MM.1S (cell line): ENCODE results near the gene LMLN.
"Not testable (repeated sequence)": the region's sequence is repeated elsewhere in the genome, so short reads cannot be mapped to it uniquely, and the experiment has no call there.

Experiments
- DNase-seq: peaks from one replicate; pipeline ENCODE4 v3.0.0-alpha.2; 2015
- H2AFZ ChIP-seq: fragments of 300-600 bp; sonication (generic); 2 replicates; pipeline ENCODE4 v1.6.0; 2016; ENCODE audit warnings: antibody characterized with exemption, low read length
- H3F3A ChIP-seq: fragments of 300-600 bp; sonication (generic); 2 replicates; pipeline ENCODE4 v1.6.1; 2016; ENCODE audit warnings: mild to moderate bottlenecking, antibody characterized with exemption, low read length, moderate library complexity, mixed read lengths; ENCODE audit not compliant: insufficient read depth
- H3K27ac ChIP-seq: fragments of 300-600 bp; sonication (generic); 2 replicates; pipeline ENCODE4 v1.5.1; 2016; ENCODE audit warnings: mild to moderate bottlenecking, low read length
- H3K27me3 ChIP-seq: fragments of 300-600 bp; sonication (generic); replicated peaks from 2 replicates; pipeline ENCODE4 v1.6.0; 2016; ENCODE audit warnings: low read length; ENCODE audit not compliant: insufficient read depth
- H3K36me3 ChIP-seq: fragments of 300-600 bp; sonication (generic); replicated peaks from 2 replicates; pipeline ENCODE4 v1.6.1; 2016; ENCODE audit warnings: mild to moderate bottlenecking, low read length, mixed read lengths; ENCODE audit not compliant: insufficient read depth
- H3K4me1 ChIP-seq: fragments of 300-600 bp; sonication (generic); 2 replicates; pipeline ENCODE4 v1.6.1; 2016; ENCODE audit warnings: low read length, mixed read lengths
- H3K4me2 ChIP-seq: fragments of 300-600 bp; sonication (generic); 2 replicates; pipeline ENCODE4 v1.6.0; 2016; ENCODE audit warnings: low read depth, low read length
- H3K4me3 ChIP-seq: fragments of 300-600 bp; sonication (generic); 2 replicates; pipeline ENCODE4 v1.5.1; 2016; ENCODE audit warnings: low read length, mixed read lengths
- H3K79me2 ChIP-seq: fragments of 300-600 bp; sonication (generic); 2 replicates; pipeline ENCODE4 v1.6.1; 2016; ENCODE audit warnings: mixed run types, low read length, mixed read lengths
- H3K9ac ChIP-seq: fragments of 300-600 bp; sonication (generic); 2 replicates; pipeline ENCODE4 v1.6.1; 2016; ENCODE audit warnings: low read length, mixed read lengths
- H3K9me2 ChIP-seq: fragments of 300-600 bp; sonication (generic); replicated peaks from 2 replicates; pipeline ENCODE4 v1.6.1; 2016; ENCODE audit warnings: mild to moderate bottlenecking, low read length, mixed read lengths; ENCODE audit not compliant: insufficient read depth
- H3K9me3 ChIP-seq: fragments of 300-600 bp; sonication (generic); replicated peaks from 2 replicates; pipeline ENCODE4 v1.6.1; 2016; ENCODE audit warnings: mild to moderate bottlenecking, low read length, mixed read lengths; ENCODE audit not compliant: insufficient read depth
- H4K20me1 ChIP-seq: fragments of 300-600 bp; sonication (generic); 2 replicates; pipeline ENCODE4 v1.6.1; 2016; ENCODE audit warnings: mild to moderate bottlenecking, low read length, moderate library complexity, mixed read lengths; ENCODE audit not compliant: insufficient read depth
- CTCF ChIP-seq: fragments of 300-600 bp; sonication (generic); IDR thresholded peaks from 2 replicates; pipeline ENCODE4 v1.5.1; 2016; ENCODE audit warnings: antibody characterized with exemption, low read length, mixed read lengths
- EZH2 ChIP-seq: fragments of 300-600 bp; sonication (generic); optimal IDR thresholded peaks from 2 replicates; pipeline ENCODE3; 2017; ENCODE audit warnings: low read depth, mild to moderate bottlenecking, antibody characterized with exemption, low read length, mixed read lengths
- EZH2phosphoT487 ChIP-seq: fragments of 300-600 bp; sonication (generic); IDR thresholded peaks from 2 replicates; pipeline ENCODE4 v1.6.1; 2018; ENCODE audit warnings: antibody characterized with exemption, low read length

LMLN gene

GRCh38 chr3:198080521-198081384 is 120.7 kb downstream of the LMLN start:
- H3K4me2 ChIP-seq = peak overlapping the region; percentile 58
- peak overlapping the region; percentile 92 for H3K9ac ChIP-seq
- peaks cover 12% of the 10 kb centered on the region for H3K79me2 ChIP-seq
- H3K9me3 ChIP-seq = no peaks in the 10 kb centered on the region
- H4K20me1 ChIP-seq = no peaks in the 10 kb centered on the region
- H3K9me2 ChIP-seq = no peaks in the 10 kb centered on the region
- H2AFZ ChIP-seq = peak overlapping the region; percentile 93
- peaks cover 32% of the 10 kb centered on the region for H3K27me3 ChIP-seq
- peak; percentile 96 for DNase-seq
- peak overlapping the region; percentile 58 for H3K4me3 ChIP-seq
- H3F3A ChIP-seq = peaks cover 14% of the 10 kb centered on the region
- H3K36me3 ChIP-seq = no peaks in the 10 kb centered on the region
- H3K27ac ChIP-seq = peak overlapping the region; percentile 86
- peaks cover 11% of the 10 kb centered on the region; the same call in 1 of the 2 replicates for H3K4me1 ChIP-seq
- no peak for TF ChIP-seq EZH2phosphoT487
- TF ChIP-seq CTCF = peak; percentile 34
- no peak for TF ChIP-seq EZH2

GRCh38 chr3:198081421-198081844 is 121.4 kb downstream of the LMLN start:
- DNase-seq = peak; percentile 32
- peaks cover 39% of the 10 kb centered on the region for H3K27me3 ChIP-seq
- TF ChIP-seq EZH2phosphoT487 = no peak
- 0 out of 2 replicates have a peak, but pooled peaks have one; percentile 3 for TF ChIP-seq CTCF
- peak overlapping the region; percentile 58 for H3K4me3 ChIP-seq
- peak overlapping the region; percentile 67 for H2AFZ ChIP-seq
- H4K20me1 ChIP-seq = no peaks in the 10 kb centered on the region
- H3F3A ChIP-seq = peaks cover 14% of the 10 kb centered on the region
- H3K4me1 ChIP-seq = peaks cover 11% of the 10 kb centered on the region; the same call in 1 of the 2 replicates
- no peaks in the 10 kb centered on the region for H3K36me3 ChIP-seq
- H3K9me2 ChIP-seq = no peaks in the 10 kb centered on the region
- H3K27ac ChIP-seq = peak overlapping the region; percentile 86; the same call in 1 of the 2 replicates
- H3K79me2 ChIP-seq = peaks cover 12% of the 10 kb centered on the region
- peak overlapping the region; percentile 58 for H3K4me2 ChIP-seq
- no peaks in the 10 kb centered on the region for H3K9me3 ChIP-seq
- peak overlapping the region; percentile 92; the same call in 1 of the 2 replicates for H3K9ac ChIP-seq

GRCh38 chr3:198082226-198082625 is 122.2 kb downstream of the LMLN start:
- peaks cover 47% of the 10 kb centered on the region for H3K27me3 ChIP-seq
- H3K79me2 ChIP-seq = peaks cover 12% of the 10 kb centered on the region
- peaks cover 11% of the 10 kb centered on the region; the same call in 1 of the 2 replicates for H3K4me1 ChIP-seq
- not testable (repeated sequence) for H4K20me1 ChIP-seq, H3K27ac ChIP-seq, H3K4me2 ChIP-seq, H3K36me3 ChIP-seq, H3K9me3 ChIP-seq, H3K4me3 ChIP-seq, H3K9me2 ChIP-seq, H3K9ac ChIP-seq, DNase-seq, H2AFZ ChIP-seq
- peaks cover 14% of the 10 kb centered on the region for H3F3A ChIP-seq
